GM18499 (cell line): ENCODE results near the gene ZNF334.

Source experiments
- ATAC-seq: cut with Tn5 transposase; IDR thresholded peaks from one replicate; pipeline ENCODE4 v1.9.1; 2021; ENCODE audit warnings: moderate number of reproducible peaks; ENCODE audit not compliant: insufficient read depth, unreplicated experiment

The ZNF334 gene

DNA sequence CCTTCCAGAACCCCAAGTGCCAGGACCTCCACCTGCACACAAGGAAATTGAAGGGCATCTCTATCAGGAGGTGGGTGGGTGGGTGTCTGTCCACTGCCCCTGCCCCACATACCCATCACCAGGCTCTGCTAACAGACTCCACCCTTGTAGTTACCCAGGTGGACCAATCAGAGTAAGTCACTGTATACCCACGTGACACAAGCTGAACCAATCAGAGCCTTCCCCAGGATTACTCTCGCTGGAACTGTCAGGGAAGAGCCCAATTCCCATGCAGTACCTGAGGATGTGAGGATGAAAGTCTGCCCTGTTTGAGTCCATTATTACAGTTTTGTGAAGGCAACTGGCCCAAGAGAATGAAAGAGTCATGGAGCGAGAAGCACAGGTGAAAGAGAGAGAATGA, 32.9 kb upstream of the ZNF334 start:
- ATAC-seq = no peak

DNA sequence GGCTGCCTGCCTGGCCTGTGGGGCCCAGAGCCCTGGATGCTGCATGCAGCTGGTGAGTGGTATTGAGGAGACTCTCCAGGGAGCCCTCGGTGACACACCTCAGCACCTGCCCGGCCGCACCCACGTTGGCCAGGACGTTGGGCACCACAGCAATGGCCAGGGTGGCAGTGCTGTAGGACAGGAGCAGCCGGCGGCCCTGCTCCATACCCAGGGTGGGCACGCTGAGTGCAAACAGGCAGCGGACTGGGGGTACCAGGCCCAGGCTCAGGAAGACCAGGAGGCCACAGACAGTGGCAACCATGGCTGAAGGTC, 32.4 kb upstream of the ZNF334 start:
- ATAC-seq = no peak

DNA sequence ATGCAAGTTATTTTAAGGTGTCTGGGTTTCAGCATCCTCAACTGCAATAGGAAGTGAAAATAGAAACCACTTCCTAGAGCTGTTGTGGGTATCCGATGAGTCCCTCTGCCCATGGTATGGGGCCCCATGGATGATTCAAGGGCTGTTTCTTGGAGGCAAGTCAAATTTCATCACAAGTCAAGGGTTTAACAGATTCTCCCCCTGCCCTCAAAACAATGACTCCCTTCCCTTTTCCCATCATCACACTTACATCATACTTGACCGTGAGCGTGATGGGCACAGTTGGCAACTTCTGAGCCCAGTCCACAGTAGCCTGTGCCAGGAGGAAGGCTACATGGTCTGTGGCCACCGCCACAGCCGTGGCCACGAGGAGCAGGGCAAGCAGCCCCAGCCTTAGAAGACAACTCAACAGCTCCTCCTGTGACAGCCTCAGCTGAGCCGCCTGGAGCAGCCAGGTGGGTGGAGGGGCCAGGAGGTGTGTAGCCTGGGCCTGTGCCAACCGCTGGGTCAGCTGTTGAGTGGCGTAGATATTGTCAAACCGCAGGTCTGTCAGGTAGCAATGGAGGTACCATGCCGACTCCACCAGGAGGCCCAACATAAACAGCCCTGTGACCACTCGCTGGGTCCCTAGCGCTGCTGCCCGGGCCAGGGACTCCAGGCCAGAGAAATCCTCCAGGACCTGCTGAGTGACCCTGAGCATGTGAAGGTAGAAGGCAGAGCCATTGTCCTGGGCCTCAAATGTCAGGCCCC, 31.9 kb upstream of the ZNF334 start:
- no peak for ATAC-seq

DNA sequence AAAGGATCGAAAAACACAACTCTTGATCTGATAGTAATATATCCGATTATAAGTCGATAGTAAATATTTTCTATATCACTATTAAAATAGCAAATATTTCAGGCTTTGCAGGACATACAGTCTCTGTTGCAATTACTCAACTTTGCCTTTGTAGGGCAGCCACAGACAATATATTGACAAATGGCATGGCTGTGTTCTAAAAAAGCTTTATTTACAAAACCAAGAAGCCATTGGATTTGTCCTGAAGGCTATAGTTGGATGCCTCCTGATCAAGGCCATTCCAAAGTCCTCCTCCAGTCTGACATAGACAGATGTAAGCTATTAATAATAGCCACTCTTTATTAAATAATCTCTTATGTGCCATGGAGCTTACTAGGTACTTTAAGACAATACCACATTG, 31.2 kb upstream of the ZNF334 start:
- ATAC-seq = no peak

DNA sequence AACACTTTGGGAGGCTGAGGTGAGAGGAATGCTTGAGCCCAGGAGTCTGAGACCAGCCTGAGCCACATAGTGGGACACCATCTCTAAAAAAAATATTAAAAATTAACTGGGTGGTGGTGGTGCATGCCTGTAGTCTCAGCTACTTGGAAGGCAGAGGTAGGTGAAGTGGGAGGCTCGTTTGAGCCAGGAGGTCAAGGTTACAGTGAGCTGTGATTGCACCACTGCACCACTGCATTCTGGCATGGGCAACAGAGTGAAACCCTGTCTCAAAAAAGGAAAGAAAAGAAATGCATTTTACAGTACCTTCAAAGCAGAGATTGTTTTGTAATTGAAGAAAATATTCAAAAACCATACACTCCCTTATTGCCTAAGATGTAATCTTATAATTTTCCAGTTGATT, 30.6 kb upstream of the ZNF334 start:
- ATAC-seq = no peak

DNA sequence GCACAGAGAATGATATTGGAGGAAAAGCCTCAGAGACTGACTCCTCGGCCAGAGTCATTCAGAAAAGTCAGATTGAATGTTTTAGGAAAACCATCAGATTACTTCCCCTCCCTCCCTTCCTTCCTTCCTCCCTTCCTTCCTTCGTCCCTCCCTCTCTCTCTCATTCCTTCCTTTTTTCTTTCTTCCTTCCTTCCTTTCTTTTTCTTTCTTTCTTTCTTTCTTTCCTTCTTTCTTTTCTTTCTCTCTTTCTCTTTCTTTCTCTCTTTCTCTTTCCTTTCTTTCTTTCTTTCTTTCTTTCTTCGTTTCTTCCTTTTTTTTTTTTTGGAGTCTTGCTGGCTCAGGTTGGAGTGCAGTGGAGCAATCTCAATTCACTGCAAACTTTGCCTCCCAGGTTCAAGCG, 29.7 kb upstream of the ZNF334 start:
- no peak for ATAC-seq

DNA sequence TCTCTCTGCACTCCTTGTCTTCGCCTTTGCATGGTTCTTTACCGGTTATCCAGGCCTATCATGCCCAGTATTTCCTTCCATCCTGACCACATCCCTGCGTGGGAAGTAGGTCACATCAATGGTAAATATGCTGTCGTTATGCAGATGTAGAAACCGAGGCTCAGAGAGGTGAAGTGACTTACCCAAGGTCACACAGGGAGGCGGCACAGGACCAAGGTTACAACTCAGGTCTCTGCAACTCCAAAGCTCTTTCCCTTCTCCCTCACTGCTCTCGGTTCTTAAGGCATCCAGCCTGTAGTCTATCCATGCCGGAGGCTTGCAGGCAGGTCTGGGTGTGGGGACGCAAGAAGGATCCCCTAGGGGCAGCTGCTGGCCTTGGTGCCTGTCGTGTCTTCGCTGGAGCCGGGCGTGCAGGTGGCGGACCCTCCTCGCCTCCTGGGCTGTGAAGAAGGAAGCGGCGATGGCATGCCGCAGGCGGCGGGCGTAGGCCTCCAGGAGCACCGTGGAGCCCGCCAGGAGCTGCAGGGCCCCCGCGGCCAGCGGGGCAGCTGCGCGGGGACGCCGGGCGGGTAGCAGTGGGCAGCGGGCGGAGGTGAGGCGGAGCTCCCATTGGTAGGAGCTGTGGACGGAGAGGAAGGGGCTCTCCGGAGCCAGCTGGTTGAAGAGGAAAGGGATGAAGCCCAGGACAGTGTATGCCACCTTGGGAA, 28.0 kb upstream of the ZNF334 start:
- ATAC-seq = no peak

DNA sequence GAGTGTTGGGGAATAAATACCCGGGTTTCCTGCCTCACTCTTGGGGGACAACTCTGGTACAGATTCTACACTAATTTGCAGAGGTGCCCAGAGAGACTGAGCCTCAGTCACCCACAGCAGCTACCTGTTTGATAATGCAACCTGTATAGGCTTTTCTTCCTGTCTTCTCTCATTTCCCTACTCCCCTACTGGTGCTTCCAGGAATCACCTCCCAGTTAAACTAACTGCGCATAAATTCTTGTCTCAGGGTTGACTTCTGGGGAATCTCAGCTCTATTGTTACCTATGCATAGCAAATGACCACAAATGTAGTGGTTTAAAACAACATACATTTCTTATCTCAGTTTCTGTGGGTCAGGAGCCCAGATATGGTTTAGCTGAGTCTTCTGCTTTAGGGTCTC, 25.8 kb upstream of the ZNF334 start:
- ATAC-seq = no peak

DNA sequence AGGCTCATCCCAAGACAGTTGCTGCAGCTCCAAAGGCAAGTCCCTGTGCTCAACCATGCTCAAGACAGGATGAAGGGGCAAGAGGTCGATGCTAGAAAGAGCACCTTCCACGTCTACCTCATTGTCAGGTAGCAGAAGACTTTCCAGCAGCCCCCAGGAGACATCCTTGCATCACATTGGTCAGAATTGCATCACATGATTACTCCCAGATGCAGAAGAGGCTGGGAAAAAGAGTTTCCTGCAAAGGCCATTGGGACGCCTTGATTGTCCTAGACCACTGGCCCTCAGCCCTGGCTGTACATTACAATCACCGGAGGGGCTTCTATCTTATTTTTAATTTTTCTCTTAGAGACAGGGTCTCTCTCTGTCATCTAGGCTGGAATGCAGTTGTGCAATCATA, 17.3 kb upstream of the ZNF334 start:
- ATAC-seq = no peak

DNA sequence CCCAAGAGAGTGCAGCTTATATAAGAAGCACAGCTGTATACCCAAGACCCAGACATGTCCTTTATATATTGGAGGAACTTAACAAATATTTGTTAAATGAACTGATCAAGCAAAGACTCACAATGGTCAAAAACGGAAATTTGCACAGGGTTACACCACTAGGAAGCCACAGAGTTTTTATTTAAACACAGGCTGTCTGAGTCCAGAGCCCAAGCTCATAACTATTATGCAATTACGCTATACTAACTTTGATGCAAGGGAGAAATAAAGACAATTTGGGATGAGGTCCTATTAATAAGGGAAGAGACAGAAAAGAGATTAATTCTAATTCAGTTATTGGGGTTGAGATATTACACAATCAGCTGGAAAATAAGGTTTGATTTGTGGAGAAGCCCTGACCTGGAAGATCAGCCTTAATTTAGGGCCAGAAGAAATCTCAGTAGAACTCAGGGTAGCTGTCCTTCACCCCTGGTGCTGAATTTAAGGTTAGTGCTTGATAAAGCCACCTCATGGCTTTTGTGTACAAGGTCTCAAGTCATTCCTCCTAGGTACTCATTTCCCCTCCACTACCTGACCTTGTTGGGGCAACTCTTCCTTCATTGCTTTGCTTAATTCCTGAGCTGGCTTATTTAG, 10.5 kb upstream of the ZNF334 start:
- ATAC-seq = no peak

DNA sequence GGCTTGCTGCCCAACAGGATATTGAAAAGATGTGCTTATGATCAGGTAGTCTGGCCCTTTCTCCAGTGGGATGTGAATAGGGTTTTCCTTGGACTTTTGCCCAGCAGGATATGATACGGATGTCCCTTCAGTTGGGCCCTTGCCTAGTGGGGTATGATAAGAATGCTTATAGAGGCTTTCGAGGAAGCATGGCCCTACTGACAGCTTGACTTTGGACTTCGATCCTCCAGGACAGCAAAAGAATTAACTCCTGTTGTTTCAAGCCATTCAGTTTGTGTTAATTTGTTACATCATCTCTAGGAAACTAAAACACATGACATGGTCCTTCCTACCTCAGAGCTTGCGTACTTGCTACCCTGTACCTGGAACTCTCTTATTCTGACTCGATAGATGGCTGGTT, 9.7 kb upstream of the ZNF334 start:
- no peak for ATAC-seq

DNA sequence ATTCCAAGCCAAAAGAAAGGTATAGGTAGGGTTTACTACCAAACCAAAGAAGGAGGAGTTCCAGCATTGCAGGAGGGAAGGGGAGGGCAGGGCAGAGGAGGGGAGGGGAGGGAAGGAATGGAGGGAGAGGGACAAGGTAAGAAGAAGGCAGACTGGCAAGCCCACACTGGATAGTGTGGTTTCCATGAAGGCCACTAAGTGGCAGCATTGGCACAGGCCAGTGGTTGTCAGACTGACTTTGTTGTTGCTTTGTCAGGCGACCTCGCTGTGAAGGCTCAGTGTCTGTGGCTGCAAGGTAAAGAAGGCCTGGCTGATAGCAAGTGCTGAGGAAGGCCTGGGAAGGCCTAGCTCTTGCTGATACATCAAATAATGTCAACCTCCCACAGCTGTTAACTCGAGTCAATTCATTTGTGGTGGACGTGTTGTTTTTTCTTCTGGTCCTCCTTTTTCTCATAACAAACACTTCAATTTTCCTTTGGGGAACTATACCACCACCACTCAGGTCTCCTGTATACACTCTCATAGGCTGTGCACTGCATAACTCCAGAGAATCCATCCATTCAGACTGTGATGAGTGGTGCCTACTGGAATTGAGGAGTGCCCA, 7.7 kb upstream of the ZNF334 start:
- ATAC-seq = no peak

DNA sequence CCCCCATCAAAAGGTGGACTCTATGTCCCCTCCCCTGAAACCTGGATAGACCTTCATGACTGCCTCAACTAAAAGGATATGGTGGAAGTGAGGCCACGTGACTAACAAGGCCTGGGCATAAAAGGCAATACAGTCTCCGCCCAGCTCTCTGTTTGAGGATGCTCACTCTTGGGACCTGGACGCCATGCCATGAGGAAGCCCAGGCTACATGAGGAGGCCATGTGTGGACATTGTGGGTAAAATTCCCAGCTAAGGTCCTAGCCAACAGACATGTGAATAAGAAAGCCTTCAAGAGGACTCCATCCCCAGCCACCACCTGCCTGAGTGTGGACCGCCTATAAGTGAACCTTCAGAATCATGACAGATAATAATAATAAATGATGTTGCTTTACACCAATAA, 7.2 kb upstream of the ZNF334 start:
- no peak for ATAC-seq

DNA sequence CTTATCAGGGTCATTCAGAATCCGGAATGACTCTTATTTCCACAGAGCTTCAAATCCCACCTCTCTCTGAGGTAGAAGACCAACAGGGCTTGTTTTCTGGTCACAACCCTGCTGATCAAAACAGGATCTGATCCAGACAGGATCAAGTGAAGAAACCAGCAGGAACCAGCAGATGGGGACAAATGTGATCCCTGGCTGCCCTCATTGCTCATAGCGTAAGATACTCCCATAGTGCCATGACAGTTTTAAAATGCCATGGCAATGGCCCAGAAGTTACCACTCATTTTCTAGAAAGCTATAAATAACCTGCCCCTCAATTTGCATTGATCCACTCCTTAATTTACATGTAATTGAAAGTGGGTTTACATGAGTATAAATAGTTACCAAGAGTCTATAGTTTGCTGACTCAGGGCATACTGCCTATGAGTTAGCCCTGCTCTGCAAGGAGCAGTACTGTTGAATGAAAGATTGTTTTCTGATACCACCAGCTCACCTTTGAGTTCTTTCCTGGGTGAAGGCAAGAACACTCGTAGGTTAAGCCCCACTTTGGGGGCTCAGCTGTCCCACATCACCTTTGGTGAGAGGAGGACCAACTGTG, 6.2 kb upstream of the ZNF334 start:
- ATAC-seq = no peak

DNA sequence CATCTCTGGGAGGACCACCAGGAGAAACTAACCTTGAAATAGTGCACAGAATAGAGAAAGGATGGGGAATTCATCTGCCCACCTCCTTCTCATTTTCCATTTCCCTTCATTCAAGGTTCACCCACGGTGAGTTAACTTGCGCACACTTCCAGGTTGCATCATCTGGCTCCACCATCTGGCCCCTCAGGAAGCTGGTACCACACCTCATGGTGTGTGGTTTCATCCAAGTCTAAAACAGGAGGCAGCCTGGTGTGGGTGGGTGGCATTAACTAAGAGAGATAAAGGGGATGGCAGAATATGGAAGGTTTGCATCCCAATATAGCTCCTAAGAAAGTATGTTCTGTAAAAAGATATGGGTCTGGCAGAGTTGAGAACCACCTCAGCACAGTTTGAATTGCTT, 3.8 kb downstream of the ZNF334 start:
- ATAC-seq = no peak

DNA sequence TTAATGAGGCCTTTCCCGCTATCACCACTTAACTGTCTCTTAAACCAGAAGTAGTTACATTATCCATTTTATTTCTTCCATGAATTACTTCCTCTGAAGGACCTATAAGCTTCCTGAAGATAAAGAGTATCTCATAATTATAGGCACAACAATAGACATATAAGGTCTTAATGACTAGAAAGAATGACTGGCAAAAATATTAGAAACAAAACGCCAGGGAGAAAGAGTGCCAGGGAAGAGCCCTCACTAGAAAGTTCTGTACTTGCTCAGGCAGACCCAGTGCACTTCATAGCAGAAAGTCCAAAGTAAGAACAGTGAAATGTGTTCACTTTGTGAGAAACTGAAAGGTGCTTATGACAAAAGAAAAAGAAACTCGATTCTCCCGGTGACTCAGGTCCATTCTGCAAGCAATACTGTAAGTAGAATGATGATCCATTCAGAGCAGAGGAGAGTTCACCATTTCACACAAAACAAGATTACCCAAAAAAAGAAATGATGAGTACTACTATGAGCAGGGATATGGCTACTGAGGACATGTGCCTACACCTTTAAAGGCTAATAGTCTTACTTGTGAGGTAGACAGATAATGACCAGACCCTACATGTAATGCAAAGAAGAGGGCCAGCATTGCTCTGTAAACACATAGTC, 5.5 kb downstream of the ZNF334 start:
- ATAC-seq = no peak

DNA sequence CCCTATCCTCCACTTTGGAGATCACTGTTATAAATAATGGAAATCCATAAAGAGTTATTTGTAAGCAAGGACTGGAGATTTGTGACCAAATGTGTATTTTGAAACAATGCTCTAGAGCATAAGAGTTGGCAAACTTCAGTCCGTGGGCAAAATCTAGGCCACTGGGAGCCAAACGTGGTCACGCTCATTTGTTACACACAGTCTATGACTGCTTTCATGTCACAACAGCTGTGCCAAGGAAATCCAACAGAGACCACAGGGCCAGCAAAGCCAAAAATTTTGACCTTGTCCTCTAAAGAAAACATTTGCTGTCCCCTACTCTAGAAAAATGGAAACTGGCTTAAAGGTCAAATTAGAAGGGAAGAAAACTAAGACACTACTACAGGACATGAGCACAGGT, 7.9 kb downstream of the ZNF334 start:
- ATAC-seq = no peak

DNA sequence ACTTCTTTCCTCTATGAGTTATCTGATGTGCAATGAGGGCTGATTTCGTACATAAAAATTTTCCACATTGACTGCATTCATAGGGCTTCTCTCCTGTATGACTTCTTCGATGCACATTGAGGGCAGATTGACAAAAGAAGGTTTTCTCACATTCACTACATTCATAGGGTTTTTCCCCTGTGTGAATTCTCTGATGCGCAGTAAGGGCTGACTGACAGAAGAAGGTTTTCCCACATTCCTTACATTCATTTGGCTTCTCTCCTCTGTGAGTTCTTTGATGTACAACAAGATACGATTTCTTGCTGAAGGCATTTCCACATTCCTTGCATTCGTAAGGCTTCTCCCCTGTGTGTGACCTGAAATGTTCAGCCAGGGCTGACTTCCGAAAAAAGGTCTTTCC, 11.4 kb downstream of the ZNF334 start:
- no peak for ATAC-seq

DNA sequence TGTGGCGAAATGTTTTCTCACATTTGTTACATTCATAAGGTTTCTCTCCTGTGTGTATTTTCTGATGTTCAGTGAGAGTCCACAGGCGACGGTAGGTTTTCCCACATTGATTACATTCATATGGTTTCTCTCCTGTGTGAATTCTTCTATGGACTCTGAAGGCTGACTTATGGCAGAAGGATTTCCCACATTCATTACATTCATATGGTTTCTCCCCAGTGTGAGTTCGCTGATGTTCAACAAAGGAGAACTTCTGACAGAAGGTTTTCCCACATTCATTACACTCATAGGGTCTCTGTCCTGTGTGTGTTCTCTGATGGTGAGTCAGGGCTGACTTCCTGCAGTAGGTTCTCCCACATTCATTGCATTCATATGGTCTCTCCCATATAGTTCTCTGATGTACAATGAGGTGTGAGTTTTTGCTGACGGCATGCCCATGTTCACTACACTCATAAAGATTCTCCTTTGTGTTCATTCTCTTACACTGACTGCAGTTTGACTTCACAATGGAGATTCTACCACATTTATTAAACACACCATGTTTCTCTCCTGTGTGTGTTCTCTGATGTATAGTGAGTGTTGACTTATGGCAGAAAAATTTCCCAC, 11.9 kb downstream of the ZNF334 start:
- no peak for ATAC-seq

DNA sequence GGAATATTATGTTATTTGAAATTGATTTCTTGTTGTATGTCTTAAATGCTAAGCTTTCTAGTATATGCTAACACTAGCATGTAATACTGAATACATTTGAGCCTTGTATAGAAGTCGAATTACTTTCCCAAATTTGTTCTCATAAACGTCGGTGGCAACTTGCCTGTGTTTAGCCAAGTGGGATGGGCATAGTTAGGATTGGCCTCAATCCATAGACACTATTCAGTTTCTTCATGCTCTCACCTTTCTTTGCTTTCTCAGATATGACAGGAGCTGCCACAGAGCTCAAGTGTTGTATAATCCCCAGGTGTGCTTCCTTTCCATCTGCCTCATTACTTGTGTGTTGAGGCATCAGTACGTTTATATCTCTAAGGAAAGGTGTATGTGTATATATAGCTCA, 19.3 kb downstream of the ZNF334 start:
- ATAC-seq = no peak
